SJSA1 (cell line): ENCODE results near the gene SHANK3. TPM values are rescaled to one million over a fixed set of nuclear protein-coding genes. Genes with fewer than 3 reads are reported as not detected.
A peak's percentile ranks its signal among the peaks of the same experiment; 100 is the strongest.

ENCODE experiments used
- DNase-seq, 2 experiments: peaks; one replicate each; pipeline ENCODE4 v3.0.0-alpha.2; 2015 to 2020; ENCODE audit warnings: low spot score in 2 of 2, low read depth in 1 of 2
- H3K27ac ChIP-seq: fragments of 250-450 bp; sonication (Bioruptor Pico); 2 replicates; pipeline ENCODE4 v1.5.1; 2020; ENCODE audit warnings: mild to moderate bottlenecking, moderate library complexity
- H3K27me3 ChIP-seq: fragments of 250-450 bp; sonication (Bioruptor Pico); replicated peaks from 2 replicates; pipeline ENCODE4 v1.5.1; 2020; ENCODE audit warnings: mild to moderate bottlenecking, moderate library complexity
- H3K36me3 ChIP-seq: fragments of 250-450 bp; sonication (Bioruptor Pico); 2 replicates; pipeline ENCODE4 v1.5.1; 2020; ENCODE audit warnings: mild to moderate bottlenecking
- H3K4me1 ChIP-seq: fragments of 250-450 bp; sonication (Bioruptor Pico); replicated peaks from 2 replicates; pipeline ENCODE4 v1.6.1; 2021; ENCODE audit warnings: mild to moderate bottlenecking
- H3K4me3 ChIP-seq: fragments of 250-450 bp; sonication (Bioruptor Pico); 2 replicates; pipeline ENCODE4 v1.5.1; 2020; ENCODE audit warnings: mild to moderate bottlenecking
- H3K9me3 ChIP-seq: fragments of 250-450 bp; sonication (Bioruptor Pico); replicated peaks from 2 replicates; pipeline ENCODE4 v1.5.1; 2020; ENCODE audit warnings: mild to moderate bottlenecking
- total RNA-seq: library from RNA; depleted of rRNA; stranded (reverse); fragments of >200 nt; shearing (Covaris generic); gene quantifications from 2 replicates; pipeline ENCODE4 v1.2.3, GENCODE V29; 2014

Gene SHANK3
- total RNA-seq, 1 experiment from 2014 or later = 0.53 TPM

- Histone ChIP-seq H3K36me3 (no peaks in the 10 kb centered on the region), H3K27me3 (peaks cover 38% of the 10 kb centered on the region), H3K27ac (no peak overlapping the region), H3K4me3 (no peak overlapping the region), H3K9me3 (no peaks in the 10 kb centered on the region), H3K4me1 (peaks cover 5% of the 10 kb centered on the region)
- no peak for DNase-seq
These were observed 22.3 kb downstream of the SHANK3 start for GRCh38 chr22:50694766-50695420.

- Histone ChIP-seq H3K27ac (no peak overlapping the region), H3K36me3 (no peaks in the 10 kb centered on the region)
These were observed 23.0 kb downstream of the SHANK3 start for GRCh38 chr22:50695421-50696250.

GRCh38 chr22:50696251-50696798 is 23.7 kb downstream of the SHANK3 start:
- DNase-seq = no peak
- no peak overlapping the region for H3K27ac ChIP-seq
- H3K4me1 ChIP-seq = peaks cover 5% of the 10 kb centered on the region
- H3K9me3 ChIP-seq = no peaks in the 10 kb centered on the region
- H3K27me3 ChIP-seq = peaks cover 30% of the 10 kb centered on the region
- no peak overlapping the region for H3K4me3 ChIP-seq
- no peaks in the 10 kb centered on the region for H3K36me3 ChIP-seq

More at GRCh38 chr22:50695421-50696250, 23.0 kb downstream of the SHANK3 start:
- Histone ChIP-seq H3K4me1 (peaks cover 5% of the 10 kb centered on the region), H3K4me3 (no peak overlapping the region), H3K27me3 (peaks cover 31% of the 10 kb centered on the region), H3K9me3 (no peaks in the 10 kb centered on the region)
- DNase-seq = no peak

- no peak for DNase-seq
- peak overlapping the region; percentile 13; the same call in 1 of the 2 replicates for H3K4me3 ChIP-seq
- H3K36me3 ChIP-seq = no peaks in the 10 kb centered on the region
- H3K9me3 ChIP-seq = no peaks in the 10 kb centered on the region
- no peak overlapping the region for H3K27ac ChIP-seq
- H3K4me1 ChIP-seq = peaks cover 5% of the 10 kb centered on the region
- peaks cover 30% of the 10 kb centered on the region for H3K27me3 ChIP-seq
These were observed 24.4 kb downstream of the SHANK3 start for GRCh38 chr22:50696799-50697561.

- no peaks in the 10 kb centered on the region for H3K36me3 ChIP-seq
- no peak for DNase-seq
These were observed 25.3 kb downstream of the SHANK3 start for GRCh38 chr22:50697667-50698506.

GRCh38 chr22:50698546-50698945 is 25.9 kb downstream of the SHANK3 start:
- peaks cover 5% of the 10 kb centered on the region for H3K4me1 ChIP-seq
- no peaks in the 10 kb centered on the region for H3K36me3 ChIP-seq
- no peak overlapping the region for H3K27ac ChIP-seq
- no peak overlapping the region for H3K4me3 ChIP-seq
- H3K9me3 ChIP-seq = no peaks in the 10 kb centered on the region
- H3K27me3 ChIP-seq = peaks cover 27% of the 10 kb centered on the region
- no peak for DNase-seq

More at GRCh38 chr22:50697667-50698506, 25.3 kb downstream of the SHANK3 start:
- H3K27ac ChIP-seq = no peak overlapping the region
- H3K9me3 ChIP-seq = no peaks in the 10 kb centered on the region
- H3K27me3 ChIP-seq = peaks cover 30% of the 10 kb centered on the region
- H3K4me3 ChIP-seq = no peak overlapping the region
- peaks cover 5% of the 10 kb centered on the region for H3K4me1 ChIP-seq

GRCh38 chr22:50699001-50699755 is 26.6 kb downstream of the SHANK3 start:
- H3K4me1 ChIP-seq = peaks cover 5% of the 10 kb centered on the region
- no peak overlapping the region for H3K27ac ChIP-seq
- peaks cover 21% of the 10 kb centered on the region for H3K27me3 ChIP-seq
- no peak overlapping the region for H3K4me3 ChIP-seq
- no peaks in the 10 kb centered on the region for H3K9me3 ChIP-seq
- no peaks in the 10 kb centered on the region for H3K36me3 ChIP-seq
- no peak for DNase-seq

GRCh38 chr22:50699756-50700386 is 27.2 kb downstream of the SHANK3 start:
- H3K27ac ChIP-seq = no peak overlapping the region
- no peak for DNase-seq
- H3K4me3 ChIP-seq = no peak overlapping the region
- H3K9me3 ChIP-seq = no peaks in the 10 kb centered on the region
- H3K27me3 ChIP-seq = peaks cover 15% of the 10 kb centered on the region
- peaks cover 5% of the 10 kb centered on the region for H3K4me1 ChIP-seq
- no peaks in the 10 kb centered on the region for H3K36me3 ChIP-seq

GRCh38 chr22:50700387-50701075 is 27.9 kb downstream of the SHANK3 start:
- Histone ChIP-seq H3K4me3 (no peak overlapping the region), H3K4me1 (peaks cover 5% of the 10 kb centered on the region), H3K27ac (no peak overlapping the region), H3K27me3 (peaks cover 15% of the 10 kb centered on the region), H3K36me3 (no peaks in the 10 kb centered on the region), H3K9me3 (no peaks in the 10 kb centered on the region)
- no peak for DNase-seq

- no peak for DNase-seq
- Histone ChIP-seq H3K4me3 (no peak overlapping the region), H3K4me1 (peaks cover 5% of the 10 kb centered on the region), H3K27me3 (peaks cover 15% of the 10 kb centered on the region), H3K27ac (no peak overlapping the region), H3K9me3 (no peaks in the 10 kb centered on the region), H3K36me3 (no peaks in the 10 kb centered on the region)
These were observed 28.4 kb downstream of the SHANK3 start for GRCh38 chr22:50701076-50701419.

GRCh38 chr22:50701428-50702154 is 29.0 kb downstream of the SHANK3 start:
- Histone ChIP-seq H3K4me1 (peaks cover 5% of the 10 kb centered on the region), H3K4me3 (no peak overlapping the region), H3K27me3 (peaks cover 11% of the 10 kb centered on the region), H3K36me3 (no peaks in the 10 kb centered on the region), H3K9me3 (no peaks in the 10 kb centered on the region), H3K27ac (no peak overlapping the region)
- no peak for DNase-seq
